HCT116 (cell line): ENCODE results near the gene DUSP16.

ENCODE experiments used
- ELF1 ChIP-seq: IDR thresholded peaks from 2 replicates; pipeline ENCODE4 v1.6.1; 2012; ENCODE audit warnings: low read depth, borderline replicate concordance
- EZH2 ChIP-seq: fragments of 200-600 bp; sonication (generic); IDR thresholded peaks from 2 replicates; pipeline ENCODE4 v1.6.1; 2017; ENCODE audit warnings: antibody characterized with exemption, mixed run types
- POLR2A ChIP-seq: IDR thresholded peaks from 2 replicates; pipeline ENCODE4 v1.7.0; 2011; ENCODE audit warnings: borderline replicate concordance; ENCODE audit not compliant: insufficient read depth, insufficient read length; ENCODE audit errors: extremely low read depth
- POLR2AphosphoS5 ChIP-seq: IDR thresholded peaks from 2 replicates; pipeline ENCODE4 v1.6.1; 2011; ENCODE audit warnings: mild to moderate bottlenecking, low read depth, low read length, moderate library complexity
- RAD21 ChIP-seq: IDR thresholded peaks from 2 replicates; pipeline ENCODE4 v1.6.1; 2012; ENCODE audit warnings: low read depth, mild to moderate bottlenecking
- SIN3A ChIP-seq: IDR thresholded peaks from 2 replicates; pipeline ENCODE4 v1.6.1; 2012; ENCODE audit warnings: low read depth
- SP1 ChIP-seq: IDR thresholded peaks from 2 replicates; pipeline ENCODE4 v1.6.1; 2012; ENCODE audit warnings: low read depth
- YY1 ChIP-seq: IDR thresholded peaks from 2 replicates; pipeline ENCODE4 v1.6.1; 2011; ENCODE audit warnings: low read length, low read depth, moderate library complexity, mild to moderate bottlenecking; ENCODE audit not compliant: insufficient replicate concordance; ENCODE audit errors: extremely low read depth
- ZNF274 ChIP-seq: fragments of 200-500 bp; sonication (Bioruptor generic); IDR thresholded peaks from 2 replicates; pipeline ENCODE4 v1.6.1; 2014; ENCODE audit warnings: mild to moderate bottlenecking, low read depth, low read length, inconsistent platforms
- TF ChIP-seq, protein P1 (sequence below), 3 experiments: fragments of 200-600 bp in 1 of 3; sonication (generic) in 1 of 3; IDR thresholded peaks in 2 of 3; conservative IDR thresholded peaks in 1 of 3; 2 replicates each; pipeline ENCODE4 v1.5.1; 2012 to 2017; ENCODE audit warnings: low read depth in 2 of 3, low read length in 2 of 3, antibody characterized with exemption in 1 of 3, borderline replicate concordance in 1 of 3, control low read depth in 1 of 3, mild to moderate bottlenecking in 1 of 3, mixed read lengths in 1 of 3, mixed run types in 1 of 3, moderate library complexity in 1 of 3; ENCODE audit not compliant: insufficient read depth in 1 of 3
- TF ChIP-seq, protein P2 (sequence below): IDR thresholded peaks from 2 replicates; pipeline ENCODE4 v1.6.1; 2012; ENCODE audit warnings: low read depth
- TF ChIP-seq, protein P3 (sequence below): IDR thresholded peaks from 2 replicates; pipeline ENCODE4 v1.6.1; 2012
- TF ChIP-seq, protein P4 (sequence below): IDR thresholded peaks from 2 replicates; pipeline ENCODE4 v1.6.1; 2011; ENCODE audit warnings: mild to moderate bottlenecking, low read length, moderate library complexity; ENCODE audit not compliant: insufficient replicate concordance; ENCODE audit errors: extremely low read depth

DNA sequence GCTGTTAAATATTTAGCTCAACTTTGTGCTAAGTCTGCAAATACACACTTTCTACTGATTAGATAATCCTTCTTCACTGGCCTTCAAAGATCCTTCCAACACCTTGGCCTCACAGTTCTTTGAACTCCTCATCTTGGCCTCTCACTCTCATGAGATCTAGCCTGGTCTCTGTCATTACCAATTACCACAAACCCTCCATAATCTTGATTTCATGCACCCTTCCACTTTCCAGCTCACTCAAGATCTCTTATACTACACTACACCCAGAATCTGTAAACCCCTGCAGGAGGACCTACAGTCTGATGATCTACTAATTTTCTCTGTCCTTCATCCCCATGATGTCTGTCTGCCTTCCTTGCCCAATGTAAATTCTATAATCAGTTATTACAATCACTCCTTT, 71.1 kb downstream of the DUSP16 start:
- TF ChIP-seq, protein P1, sequence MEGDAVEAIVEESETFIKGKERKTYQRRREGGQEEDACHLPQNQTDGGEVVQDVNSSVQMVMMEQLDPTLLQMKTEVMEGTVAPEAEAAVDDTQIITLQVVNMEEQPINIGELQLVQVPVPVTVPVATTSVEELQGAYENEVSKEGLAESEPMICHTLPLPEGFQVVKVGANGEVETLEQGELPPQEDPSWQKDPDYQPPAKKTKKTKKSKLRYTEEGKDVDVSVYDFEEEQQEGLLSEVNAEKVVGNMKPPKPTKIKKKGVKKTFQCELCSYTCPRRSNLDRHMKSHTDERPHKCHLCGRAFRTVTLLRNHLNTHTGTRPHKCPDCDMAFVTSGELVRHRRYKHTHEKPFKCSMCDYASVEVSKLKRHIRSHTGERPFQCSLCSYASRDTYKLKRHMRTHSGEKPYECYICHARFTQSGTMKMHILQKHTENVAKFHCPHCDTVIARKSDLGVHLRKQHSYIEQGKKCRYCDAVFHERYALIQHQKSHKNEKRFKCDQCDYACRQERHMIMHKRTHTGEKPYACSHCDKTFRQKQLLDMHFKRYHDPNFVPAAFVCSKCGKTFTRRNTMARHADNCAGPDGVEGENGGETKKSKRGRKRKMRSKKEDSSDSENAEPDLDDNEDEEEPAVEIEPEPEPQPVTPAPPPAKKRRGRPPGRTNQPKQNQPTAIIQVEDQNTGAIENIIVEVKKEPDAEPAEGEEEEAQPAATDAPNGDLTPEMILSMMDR (IDR thresholded peaks at IDR 0.05 in 2 of 3, conservative IDR thresholded peaks at IDR 0.05 in 1 of 3; ENCODE audit: borderline replicate concordance in 1 of 3, insufficient read depth in 1 of 3, low read depth in 2 of 3, low read length in 2 of 3): no peak
- TF ChIP-seq SIN3A (no peak), ZNF274 (no peak), POLR2A (no peak), EZH2 (no peak), POLR2AphosphoS5 (no peak), RAD21 (no peak), SP1 (no peak), YY1 (no peak), ELF1 (no peak)
- TF ChIP-seq, protein P2, sequence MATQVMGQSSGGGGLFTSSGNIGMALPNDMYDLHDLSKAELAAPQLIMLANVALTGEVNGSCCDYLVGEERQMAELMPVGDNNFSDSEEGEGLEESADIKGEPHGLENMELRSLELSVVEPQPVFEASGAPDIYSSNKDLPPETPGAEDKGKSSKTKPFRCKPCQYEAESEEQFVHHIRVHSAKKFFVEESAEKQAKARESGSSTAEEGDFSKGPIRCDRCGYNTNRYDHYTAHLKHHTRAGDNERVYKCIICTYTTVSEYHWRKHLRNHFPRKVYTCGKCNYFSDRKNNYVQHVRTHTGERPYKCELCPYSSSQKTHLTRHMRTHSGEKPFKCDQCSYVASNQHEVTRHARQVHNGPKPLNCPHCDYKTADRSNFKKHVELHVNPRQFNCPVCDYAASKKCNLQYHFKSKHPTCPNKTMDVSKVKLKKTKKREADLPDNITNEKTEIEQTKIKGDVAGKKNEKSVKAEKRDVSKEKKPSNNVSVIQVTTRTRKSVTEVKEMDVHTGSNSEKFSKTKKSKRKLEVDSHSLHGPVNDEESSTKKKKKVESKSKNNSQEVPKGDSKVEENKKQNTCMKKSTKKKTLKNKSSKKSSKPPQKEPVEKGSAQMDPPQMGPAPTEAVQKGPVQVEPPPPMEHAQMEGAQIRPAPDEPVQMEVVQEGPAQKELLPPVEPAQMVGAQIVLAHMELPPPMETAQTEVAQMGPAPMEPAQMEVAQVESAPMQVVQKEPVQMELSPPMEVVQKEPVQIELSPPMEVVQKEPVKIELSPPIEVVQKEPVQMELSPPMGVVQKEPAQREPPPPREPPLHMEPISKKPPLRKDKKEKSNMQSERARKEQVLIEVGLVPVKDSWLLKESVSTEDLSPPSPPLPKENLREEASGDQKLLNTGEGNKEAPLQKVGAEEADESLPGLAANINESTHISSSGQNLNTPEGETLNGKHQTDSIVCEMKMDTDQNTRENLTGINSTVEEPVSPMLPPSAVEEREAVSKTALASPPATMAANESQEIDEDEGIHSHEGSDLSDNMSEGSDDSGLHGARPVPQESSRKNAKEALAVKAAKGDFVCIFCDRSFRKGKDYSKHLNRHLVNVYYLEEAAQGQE: no peak
- TF ChIP-seq, protein P3, sequence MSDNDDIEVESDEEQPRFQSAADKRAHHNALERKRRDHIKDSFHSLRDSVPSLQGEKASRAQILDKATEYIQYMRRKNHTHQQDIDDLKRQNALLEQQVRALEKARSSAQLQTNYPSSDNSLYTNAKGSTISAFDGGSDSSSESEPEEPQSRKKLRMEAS: no peak
- TF ChIP-seq, protein P4, sequence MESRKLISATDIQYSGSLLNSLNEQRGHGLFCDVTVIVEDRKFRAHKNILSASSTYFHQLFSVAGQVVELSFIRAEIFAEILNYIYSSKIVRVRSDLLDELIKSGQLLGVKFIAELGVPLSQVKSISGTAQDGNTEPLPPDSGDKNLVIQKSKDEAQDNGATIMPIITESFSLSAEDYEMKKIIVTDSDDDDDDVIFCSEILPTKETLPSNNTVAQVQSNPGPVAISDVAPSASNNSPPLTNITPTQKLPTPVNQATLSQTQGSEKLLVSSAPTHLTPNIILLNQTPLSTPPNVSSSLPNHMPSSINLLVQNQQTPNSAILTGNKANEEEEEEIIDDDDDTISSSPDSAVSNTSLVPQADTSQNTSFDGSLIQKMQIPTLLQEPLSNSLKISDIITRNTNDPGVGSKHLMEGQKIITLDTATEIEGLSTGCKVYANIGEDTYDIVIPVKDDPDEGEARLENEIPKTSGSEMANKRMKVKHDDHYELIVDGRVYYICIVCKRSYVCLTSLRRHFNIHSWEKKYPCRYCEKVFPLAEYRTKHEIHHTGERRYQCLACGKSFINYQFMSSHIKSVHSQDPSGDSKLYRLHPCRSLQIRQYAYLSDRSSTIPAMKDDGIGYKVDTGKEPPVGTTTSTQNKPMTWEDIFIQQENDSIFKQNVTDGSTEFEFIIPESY: no peak
